GM21367 (cell line): ENCODE measurements around the gene GALNT10.

ENCODE experiments used
- ATAC-seq: cut with Tn5 transposase; IDR thresholded peaks from one replicate; pipeline ENCODE4 v1.9.1; 2021; ENCODE audit not compliant: unreplicated experiment

The GALNT10 gene

DNA sequence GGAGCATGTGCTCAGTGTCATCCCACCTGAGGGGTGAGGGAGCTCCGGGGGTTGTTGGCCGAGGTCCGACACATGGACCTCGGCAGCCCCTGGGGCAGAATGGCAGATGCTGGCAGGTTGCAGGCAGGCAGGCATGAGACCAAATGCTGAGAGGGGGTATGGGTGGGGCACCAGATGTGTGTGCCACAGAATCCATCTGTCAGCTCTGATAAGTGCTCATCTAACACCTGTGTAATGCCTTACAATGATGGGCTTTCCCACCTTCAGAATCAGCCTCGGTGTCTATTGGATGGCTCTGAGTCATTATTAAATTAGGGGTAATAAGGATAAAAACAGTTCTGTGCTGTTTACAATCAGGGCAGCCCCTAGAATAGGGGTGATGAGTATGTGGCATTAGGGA lies 182.1 kb downstream of the GALNT10 start:
- ATAC-seq, result no peak

DNA sequence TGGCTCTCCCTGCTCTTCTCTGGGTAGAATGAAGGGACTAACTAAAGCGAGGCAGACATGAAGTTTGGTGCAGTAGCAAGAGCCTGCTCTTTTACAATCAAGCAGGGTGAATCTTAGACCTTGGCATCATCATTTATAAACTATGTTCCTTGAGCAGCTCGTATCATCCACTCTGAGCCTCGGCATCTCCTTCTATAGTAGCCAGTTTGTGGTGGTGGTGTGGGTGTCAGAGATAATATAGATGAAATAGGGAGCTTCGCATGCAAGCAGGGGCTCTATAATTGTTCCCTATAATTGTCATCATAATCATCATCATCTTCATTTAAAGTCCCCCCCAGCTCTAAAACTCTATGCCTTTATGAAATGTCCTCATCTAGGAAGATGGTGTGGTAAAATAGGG lies 182.8 kb downstream of the GALNT10 start:
- ATAC-seq, result no peak

DNA sequence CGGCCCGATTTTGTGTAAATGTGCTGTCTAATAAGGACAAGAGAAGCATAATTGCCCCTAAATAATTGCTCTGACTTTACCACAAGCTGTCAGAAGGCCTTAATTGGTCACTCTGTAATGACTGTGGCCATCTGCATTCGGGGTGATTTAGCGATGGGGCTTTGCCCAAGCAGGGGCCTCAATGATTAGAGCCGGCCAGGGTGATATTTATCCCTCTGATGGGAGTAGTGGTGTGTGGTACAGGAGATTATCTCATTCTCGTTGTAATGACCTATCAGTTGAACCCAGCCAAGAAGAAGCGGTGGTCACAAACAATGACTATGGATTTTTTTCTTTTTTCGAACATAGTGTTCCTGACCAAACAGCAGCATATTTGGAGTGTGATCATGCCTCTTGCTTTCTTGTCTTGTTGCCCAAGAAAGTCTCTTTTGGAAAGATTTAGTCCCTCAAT lies 183.2 kb downstream of the GALNT10 start:
- no peak for ATAC-seq

DNA sequence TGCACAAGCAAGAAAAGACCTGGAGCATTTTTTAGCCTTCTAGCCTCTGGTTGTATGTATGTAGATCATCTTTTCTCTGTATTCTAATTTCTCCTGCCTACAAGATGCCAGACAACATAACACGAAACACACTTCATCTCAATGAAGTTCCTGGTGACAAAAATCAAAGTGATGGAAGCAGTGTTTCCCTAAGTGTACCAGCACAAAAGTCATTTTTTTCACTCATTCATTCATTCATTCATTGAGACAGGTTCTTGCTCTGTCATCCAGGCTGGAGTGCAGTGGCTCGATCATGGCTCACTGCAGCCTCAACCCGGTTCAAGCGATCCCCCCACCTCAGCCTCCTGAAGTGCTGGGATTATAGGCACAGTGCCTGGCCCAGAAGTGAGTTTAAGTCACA lies 183.7 kb downstream of the GALNT10 start:
- ATAC-seq, result no peak

DNA sequence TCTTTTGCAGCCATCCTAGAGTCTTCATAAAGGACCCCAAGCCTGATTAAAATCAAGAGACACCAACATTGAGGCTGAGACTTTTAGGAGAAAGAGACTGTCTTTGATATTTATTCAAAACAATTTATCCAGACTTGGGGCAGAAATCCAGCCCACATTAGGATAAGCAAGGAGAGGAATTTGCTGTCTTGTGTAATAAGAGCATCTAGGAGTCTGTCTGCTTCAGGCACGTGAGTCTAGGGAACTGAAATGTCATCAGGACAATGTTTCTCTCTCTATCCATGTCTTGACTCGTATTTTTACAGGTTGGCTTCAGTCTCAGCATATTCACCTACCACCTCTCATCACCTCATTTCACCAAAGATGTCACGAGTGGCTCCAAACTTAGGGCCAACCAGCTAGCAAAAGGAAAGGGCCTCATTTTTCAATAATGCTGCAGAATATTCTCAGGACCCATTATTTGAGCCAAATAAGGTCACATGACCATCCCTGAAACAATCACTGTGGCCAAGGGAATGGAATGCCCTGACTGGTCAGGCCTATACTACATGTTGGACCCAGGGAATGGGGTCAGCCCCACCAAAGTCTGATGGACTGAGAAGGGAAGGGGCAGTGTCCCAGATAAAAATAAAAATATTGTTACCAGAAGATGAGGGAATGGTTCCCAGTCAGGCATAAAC lies 184.9 kb downstream of the GALNT10 start:
- no peak for ATAC-seq

DNA sequence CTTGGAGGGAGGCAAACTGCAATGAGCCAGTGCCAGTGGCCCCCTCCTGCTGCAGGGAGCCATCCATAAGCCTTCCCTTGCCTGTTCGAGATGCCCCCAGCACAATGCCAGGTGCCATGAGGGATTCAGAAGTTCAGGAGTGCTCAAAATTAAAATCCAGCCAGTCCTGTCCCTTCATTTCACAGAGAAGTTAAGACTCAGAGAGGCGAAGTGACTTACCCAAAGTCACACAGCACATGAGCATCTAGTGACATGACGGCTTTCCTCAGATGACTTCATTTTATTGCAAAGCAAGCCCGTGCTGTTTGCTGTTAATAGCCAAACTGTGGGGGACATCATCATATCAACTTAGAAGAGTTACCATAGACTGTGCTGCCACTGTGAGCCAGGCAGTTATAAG lies 185.9 kb downstream of the GALNT10 start:
- no peak for ATAC-seq

DNA sequence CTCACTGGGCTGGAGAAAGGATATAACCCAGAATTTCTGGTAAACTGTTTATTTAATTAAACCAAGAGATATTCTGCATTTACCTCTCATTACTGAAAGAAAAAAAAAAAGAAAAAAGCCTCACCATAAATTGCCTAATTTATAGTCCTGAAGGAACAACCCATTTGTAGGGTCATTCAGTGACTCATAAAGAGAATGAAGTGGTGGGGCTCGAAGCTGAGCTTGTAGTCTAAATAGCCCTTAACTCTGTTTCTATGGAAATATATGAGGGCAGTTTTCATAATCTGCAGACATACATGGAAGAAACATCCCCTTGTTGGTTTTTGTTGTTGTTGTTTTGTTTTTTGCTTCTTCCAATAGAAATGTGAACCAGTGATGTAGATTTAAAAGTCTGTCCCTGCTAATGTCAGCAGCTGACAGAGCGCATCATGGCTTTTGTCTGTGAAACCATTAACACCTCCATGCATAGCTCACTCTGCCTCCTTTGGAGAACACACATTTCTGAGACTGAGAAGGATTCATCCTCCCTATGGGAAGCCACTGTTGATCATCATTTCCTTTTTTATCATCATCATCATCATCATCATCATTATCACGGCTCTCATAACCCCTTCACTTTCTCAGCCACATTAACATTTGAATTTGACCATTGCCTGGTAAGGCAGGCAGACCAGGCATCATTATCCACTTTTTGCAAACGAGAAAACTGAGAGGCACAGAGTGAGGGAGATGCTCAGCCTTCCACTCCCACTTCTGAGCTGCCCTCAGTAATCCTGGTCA lies 187.4 kb downstream of the GALNT10 start:
- ATAC-seq, result no peak

DNA sequence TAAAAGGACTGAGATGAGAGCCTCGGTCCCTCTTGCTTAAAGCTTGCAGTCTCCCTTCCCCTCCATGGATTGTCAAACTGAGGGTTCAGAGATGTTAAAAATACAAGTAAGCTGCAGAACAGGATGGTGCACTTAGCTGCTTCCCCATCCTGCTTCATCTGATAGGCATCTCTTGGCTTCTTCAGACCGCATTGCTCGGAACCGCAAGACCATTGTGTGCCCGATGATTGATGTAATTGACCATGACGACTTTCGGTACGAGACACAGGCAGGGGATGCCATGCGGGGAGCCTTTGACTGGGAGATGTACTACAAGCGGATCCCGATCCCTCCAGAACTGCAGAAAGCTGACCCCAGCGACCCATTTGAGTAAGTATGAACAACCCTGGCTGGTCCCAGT lies 189.7 kb downstream of the GALNT10 start:
- no peak for ATAC-seq

DNA sequence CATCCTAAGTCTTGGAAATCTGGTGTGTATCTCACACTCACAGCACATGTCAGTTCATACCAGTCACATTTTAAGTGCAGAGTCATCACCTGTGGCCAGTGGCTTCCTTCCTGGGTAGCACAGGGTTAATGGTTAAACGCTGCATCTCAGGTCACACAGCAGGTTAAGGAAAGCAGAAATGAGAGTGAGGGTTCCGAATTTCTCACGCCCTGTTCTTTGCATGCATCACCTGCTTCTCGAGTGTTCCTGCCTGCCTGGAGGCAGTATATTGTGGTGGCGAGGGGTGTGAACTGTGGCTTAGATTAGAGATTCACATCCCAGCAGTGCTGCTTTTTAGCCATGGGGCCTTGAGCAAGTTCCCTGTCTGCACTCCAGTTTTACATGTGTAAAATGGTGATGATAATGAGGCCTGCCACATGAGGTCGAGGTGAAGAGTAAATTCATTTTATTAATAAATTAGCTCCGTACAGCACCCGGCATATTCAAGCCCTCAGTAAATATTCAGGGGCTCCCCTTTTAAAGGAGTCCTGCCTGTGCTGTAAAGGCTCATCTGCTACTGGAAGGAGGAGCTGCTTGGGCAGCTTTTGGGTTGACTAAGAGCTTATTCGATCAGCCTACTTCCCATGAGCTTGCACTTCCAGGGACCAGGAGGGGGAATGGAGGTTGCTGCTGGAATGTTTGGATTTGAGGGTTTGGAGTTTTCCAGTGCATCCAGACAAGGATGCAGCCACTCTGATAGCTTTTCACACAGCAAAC lies 194.1 kb downstream of the GALNT10 start:
- ATAC-seq, result peak; percentile 95

DNA sequence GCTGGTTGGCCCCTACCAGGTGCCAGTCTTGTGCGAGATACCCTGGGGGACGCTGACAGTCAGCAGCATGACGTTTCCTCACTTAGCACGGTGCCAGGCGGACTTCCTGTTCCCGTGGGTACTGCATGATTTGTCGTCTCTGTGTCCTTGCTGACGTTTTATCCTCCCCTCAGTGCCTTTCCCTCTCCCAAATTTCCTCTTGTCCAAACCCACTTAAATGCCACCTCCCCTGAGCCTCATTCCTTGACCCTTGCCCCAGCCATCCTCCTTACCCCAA lies 194.6 kb downstream of the GALNT10 start:
- ATAC-seq, result no peak

DNA sequence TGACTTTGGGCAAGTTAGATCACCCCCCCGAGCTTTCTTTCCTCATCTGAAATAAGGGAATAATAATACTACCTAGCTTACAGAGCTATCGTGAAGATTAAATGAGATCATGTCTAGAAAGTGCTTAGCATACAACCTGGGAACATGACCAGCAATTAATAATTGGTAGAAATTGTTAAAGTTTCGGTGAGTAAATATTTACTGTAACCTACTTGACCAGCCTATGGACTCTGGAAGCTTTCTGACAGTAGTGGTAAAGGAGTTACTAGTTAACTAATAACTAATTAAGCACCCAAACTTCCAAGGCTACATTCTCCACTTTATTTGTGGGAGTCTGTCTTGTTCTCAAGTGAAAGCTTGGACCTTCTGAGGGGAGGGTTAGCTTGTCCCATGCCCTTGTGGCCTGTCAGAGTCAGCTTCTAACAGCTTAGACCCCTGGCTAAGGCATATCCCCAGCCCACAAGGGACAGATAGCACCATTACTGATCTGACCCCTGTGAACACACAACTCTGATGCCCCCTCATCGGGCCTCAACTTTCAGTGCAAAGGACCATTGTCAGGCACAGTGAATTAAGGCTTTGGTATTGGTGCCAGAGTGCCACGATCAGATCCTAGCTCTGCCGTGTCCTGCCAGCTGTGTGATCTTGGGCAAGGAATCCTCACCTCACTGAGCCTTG lies 196.6 kb downstream of the GALNT10 start:
- ATAC-seq, result no peak

DNA sequence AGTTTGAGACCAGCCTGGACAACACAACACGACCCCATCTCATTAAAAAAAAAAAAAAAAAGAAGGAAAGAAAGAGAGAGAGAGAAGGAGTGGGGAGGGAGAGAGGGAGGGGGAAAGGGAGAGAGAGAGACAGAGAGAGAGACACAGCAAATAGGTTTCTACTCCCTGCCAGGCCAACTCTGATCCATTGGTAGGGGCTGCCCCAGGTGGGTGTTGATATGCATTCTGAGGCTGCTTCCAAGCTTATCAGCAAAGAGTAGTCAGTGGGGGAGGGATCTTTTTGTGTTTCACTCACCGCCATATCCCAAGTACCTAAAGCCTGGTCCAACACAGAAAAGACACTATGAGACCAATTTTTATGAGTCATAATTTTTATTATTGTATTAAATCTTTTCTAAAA lies 198.3 kb downstream of the GALNT10 start:
- no peak for ATAC-seq

DNA sequence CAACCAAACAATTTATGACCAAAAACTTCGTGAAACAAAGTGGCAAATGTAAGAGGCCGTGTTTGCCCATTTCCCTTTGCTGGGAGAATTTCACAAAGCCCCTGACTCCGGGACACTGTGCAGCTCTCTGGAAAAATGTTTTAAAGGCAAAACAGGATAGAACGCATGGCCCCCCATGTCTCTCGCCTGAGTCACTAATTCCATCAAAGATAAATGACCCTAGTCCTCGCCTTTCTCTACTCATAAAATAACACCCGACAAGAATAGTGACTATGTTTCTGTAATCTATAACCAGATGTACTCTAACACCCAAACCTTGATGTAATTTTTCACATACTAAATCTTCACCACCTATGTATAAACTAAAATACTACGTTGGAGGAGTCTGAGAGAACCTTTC lies 199.6 kb downstream of the GALNT10 start:
- no peak for ATAC-seq

DNA sequence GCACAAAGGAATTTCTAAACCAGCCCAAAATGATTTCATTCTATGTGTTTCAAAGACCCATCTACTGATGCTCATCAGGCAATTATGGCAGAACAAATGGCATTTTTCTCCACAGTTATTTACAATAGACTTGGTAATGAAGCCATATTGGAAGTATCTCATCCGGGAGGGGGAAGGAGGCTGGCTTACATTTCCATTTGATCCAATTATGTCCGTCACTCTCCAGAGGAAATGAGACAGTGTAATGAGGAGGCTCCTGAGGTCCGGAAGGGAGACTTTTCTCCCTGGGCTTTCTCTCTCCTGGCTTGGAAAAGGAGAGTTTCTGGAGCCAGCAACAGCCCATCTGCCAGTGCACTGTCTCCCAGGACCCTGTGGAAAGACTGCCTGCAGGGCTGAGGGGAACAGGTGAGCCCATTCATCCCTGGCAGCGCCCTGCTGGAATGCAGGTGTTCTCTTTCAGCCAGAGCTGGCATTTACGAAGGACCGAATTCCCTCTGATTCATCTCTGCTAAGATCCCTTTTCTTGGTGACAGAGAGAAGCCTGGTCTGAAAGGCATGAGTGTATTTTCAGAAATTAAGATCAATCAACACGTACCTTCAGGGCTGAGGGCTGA lies 200.3 kb downstream of the GALNT10 start:
- no peak for ATAC-seq

DNA sequence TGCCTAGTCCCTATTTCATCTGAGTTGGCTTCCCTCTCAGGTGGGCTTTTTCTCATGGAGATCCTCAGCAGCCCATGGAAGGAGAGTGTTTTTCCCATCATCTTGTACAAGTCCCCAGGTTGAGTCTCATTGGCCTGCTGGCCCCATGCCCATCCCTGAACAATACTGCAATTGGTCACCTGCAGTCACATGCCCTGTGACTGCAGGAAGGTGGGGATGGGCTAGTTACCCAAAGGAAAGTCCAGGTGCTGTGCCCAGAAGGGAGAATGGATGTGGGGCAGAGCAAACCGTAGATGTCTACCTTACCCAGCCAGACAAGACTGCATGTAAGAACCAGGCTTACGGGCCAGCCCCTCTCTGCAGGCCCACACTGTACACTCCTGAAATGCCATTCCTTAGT lies 201.3 kb downstream of the GALNT10 start:
- ATAC-seq, result no peak

DNA sequence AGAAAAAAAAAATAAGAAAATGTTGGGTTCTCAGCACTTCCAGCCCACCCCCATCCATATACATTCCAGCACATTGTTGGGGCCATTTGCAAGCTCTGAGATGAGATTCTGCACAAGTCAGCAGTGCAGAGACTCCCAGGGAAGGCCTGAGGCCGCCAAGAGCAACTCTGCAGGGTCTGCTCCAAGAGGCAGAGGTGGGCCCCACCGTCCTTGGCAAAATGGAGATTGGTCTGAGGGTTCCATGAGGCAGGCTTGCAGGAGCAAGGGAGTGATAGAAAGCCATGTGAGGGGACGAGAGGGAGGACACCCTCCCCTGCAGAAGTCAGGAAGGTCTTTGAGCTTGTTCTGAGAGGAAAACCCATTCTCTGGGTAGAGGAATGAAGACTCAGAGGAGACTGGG lies 203.3 kb downstream of the GALNT10 start:
- no peak for ATAC-seq

DNA sequence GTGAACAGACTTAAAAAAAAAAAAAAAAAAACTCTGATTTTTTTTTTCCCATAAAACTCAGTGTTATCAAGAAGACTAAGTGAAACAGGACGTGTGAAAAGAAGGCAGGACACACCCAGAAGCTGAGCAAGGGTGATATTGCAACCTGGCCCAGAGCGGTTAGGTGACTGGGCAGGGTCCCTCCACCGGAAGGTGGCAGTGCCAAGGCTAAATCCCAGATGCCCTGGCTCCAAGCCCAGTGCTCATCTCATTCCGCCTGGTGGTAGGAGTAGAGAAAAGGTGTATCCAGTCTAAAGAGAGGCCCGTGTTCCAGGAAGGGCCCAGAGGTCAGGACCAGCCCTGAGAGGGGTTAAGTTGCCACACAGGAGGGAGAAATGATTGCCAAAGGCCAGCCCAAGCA lies 203.8 kb downstream of the GALNT10 start:
- no peak for ATAC-seq

DNA sequence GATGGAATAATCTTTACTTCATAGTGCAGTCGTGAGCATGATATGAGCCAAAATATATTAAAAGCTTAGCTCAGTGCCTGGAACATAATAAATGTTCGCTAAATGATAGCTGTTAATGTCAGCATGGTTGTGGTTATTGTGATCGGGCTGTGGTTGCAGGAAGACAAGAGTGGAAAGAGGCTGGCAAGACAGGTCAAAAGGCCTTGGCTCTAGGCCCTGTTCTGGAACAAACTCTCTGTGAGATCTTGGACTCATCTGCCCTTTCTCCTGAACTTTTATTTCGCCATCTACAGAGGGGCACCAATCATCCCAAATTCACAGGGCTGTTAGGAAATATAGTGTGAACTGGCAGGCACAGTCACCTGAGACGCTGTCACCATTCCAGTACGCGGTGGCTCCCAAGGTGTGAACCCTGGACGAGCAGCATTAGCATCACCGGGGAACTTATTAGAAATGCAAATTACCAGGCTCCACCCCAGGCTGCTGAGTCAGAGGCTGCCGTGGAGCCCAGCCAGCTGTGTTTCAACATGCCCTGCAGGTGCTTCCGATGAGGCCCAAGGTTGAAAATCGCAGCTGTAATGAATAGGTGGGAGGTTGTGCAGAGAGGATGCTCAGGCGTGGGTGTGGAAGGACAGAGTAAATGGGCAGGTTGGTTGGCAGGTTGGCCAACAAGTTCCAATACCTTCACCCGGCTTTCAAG lies 205.0 kb downstream of the GALNT10 start:
- peak; percentile 84 for ATAC-seq

DNA sequence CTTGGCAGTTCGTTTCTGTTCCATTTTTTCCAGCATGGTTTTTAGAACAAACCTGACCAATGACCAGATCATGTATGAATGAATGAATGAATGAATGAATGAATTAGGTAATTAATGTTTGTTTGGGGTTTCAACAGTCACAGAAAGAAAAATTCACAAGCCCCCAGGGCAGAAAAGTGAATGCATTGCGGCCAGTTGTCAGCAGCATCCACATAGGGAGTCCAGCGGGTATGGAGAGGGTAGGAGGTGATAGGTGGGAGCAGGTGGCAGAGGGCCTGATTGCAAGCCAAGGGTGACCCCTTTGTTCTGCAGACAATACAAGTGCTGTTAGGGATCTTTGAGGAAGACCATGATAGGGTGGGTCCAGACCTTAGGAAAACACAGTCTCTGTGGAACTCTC lies 205.6 kb downstream of the GALNT10 start:
- ATAC-seq, result no peak

DNA sequence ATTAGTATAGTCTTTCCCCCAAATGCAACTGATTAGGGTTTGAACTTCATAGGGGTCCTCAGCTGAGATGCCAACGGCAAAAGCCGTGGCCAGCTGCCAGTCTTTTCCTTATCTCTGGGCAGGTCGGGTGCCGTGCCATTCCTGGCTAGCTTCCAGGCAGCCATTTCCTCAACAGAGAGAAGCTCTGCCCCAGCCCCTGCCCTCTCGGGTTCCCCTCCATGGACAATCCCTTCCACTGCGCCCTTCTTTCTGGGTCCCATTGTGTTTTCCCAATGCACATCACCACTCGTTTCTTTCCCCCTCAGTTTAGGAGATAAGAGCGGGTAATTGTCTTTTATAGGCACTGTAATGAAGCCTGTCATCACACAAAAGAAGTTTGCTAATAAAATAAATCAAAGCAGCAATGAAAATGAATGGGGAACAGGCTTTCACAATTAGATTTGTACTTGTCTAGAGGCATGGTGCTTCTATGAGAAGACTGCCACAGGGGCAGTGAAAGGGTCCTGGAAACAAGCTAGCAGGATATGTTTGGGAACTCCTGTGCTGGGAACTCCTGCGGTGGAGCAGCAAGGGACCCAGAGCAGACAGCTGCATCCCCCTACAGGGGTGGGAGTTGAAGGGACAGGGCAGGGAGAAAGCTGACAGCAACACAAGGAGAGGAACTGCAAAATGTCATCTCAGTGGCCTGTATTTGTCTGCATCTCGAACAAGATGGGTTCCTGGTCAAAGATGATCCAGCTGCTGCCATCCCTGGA lies 207.3 kb downstream of the GALNT10 start:
- ATAC-seq, result no peak
